H7 (cell line): Measurements from ENCODE around the gene SH2B3. TPM values are rescaled to one million over a fixed set of nuclear protein-coding genes. Genes with fewer than 3 reads are reported as not detected.

ENCODE experiments used
- DNase-seq: peaks from one replicate; pipeline ENCODE4 v3.0.0; 2012
- H3K27me3 ChIP-seq: 2 replicates; pipeline ENCODE4 v1.6.0; 2011; ENCODE audit warnings: mild to moderate bottlenecking, low read length; ENCODE audit not compliant: control insufficient read depth, insufficient read depth
- H3K36me3 ChIP-seq: replicated peaks from 2 replicates; pipeline ENCODE4 v1.5.1; 2011; ENCODE audit warnings: low read length; ENCODE audit not compliant: control insufficient read depth, insufficient read depth
- H3K4me3 ChIP-seq: 2 replicates; pipeline ENCODE4 v1.5.1; 2011; ENCODE audit warnings: low read depth, mild to moderate bottlenecking, control low read depth, low read length, moderate library complexity; ENCODE audit not compliant: insufficient read depth
- total RNA-seq: library from RNA; depleted of rRNA; stranded (reverse); fragments of >200 nt; shearing (Covaris generic); gene quantifications from 2 replicates; pipeline ENCODE4 v1.2.3, GENCODE V29; 2014

SH2B3 gene
- total RNA-seq, 1 experiment from 2014 or later, result 26.8 TPM

GRCh38 chr12:111424793-111425251 is 19.1 kb downstream of the SH2B3 start:
- Histone ChIP-seq H3K36me3 (peaks cover 4% of the 10 kb centered on the region), H3K4me3 (no peak overlapping the region), H3K27me3 (no peaks in the 10 kb centered on the region)
- peak; percentile 86 for DNase-seq

DNA sequence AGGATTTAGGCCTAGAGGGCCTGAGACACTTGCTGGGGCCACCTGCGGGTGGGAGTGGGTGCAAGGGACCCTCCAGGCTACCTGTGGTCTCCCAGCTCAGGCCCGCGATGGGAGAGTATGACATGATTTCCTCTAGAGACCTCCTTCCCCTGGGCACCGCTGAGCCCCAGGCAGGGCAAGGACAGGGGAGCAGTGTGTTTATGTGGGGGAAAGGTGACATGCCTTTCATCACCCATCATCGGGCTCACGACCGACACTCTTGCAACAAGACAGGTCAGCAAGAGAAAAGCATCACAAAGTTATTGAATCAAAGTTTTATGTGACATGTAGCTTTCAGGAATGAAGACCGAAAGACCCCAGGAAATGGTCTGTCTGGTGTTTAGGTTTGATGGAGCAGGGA is 19.9 kb downstream of the SH2B3 start:
- peaks cover 3% of the 10 kb centered on the region for H3K36me3 ChIP-seq
- H3K4me3 ChIP-seq, result no peak overlapping the region
- no peak for DNase-seq
- H3K27me3 ChIP-seq, result no peaks in the 10 kb centered on the region

GRCh38 chr12:111426344-111427185 is 20.8 kb downstream of the SH2B3 start:
- Histone ChIP-seq H3K36me3 (0 out of 2 replicates have a peak, but pooled peaks cover 1% of the 10 kb centered on the region), H3K27me3 (no peaks in the 10 kb centered on the region), H3K4me3 (no peak overlapping the region)
- DNase-seq, result no peak

DNA sequence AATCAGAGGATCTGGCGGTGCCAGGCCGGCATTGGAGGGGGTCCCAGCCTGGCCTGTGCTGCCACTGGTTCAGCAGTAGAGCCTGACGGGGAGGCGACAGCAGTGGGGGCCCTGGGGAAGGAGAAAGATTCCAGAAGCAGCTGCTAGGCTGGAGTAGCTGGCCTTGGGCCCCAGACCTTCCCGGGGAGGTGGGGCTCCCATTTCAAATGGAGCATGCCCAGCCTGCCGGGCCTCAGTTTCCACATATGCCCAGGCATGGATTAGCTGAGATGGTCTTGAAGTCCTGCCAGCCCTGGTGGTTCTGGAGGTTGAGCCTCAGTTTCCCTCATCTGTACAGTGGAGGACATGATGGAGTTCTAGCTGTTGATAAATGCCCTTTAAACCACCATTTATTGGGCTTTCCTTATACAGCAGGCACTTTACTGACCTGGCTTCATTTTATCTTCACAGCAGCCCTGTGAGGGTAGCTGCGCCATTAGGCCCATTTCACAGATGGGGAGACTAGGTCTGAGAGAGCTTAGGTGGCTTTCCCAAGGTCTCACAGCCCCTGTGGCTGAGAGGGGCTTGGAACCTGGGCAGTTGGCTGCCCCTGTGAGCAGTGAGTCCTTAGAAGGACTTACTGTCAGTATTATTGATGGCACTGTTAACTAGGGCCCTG is 21.8 kb downstream of the SH2B3 start:
- no peak for DNase-seq
- Histone ChIP-seq H3K4me3 (no peak overlapping the region), H3K27me3 (no peaks in the 10 kb centered on the region), H3K36me3 (0 out of 2 replicates have a peak, but pooled peaks cover 1% of the 10 kb centered on the region)

GRCh38 chr12:111428081-111428727 is 22.5 kb downstream of the SH2B3 start:
- no peak overlapping the region for H3K4me3 ChIP-seq
- H3K27me3 ChIP-seq, result no peaks in the 10 kb centered on the region
- 0 out of 2 replicates have a peak, but pooled peaks cover 1% of the 10 kb centered on the region for H3K36me3 ChIP-seq
- DNase-seq, result no peak

GRCh38 chr12:111428728-111429175 is 23.0 kb downstream of the SH2B3 start:
- H3K27me3 ChIP-seq, result no peaks in the 10 kb centered on the region
- no peak for DNase-seq
- H3K4me3 ChIP-seq, result no peak overlapping the region
- 0 out of 2 replicates have a peak, but pooled peaks cover 1% of the 10 kb centered on the region for H3K36me3 ChIP-seq

DNA sequence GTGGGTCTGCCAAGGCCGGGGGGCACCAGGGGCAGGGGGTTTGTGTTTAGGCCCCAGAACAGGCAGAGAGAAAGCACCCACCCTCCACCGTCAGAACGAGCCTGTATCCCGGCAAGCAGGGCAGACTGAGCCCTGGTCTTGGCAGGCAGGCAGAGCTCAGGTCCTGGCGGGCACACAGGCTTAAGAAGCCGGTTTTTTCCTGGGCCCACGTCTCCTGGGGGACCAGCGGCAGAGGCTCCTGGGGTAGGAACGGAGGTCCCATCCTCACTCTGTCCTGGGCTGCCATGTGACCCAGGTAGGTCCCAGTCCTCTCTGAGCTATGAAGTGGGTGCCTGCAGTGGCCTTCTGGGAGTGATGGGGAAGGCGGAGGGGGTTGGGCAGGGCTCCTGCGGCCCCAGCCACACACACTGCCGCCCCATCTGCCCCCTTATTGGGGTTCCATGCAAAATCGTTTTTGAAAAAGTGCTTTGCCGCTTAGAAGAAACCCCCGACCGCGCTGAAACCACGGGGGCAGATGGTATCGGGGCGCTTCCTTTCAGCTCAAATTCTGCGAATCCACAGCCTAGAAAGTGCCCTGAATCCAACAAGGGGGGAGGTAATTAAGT is 24.2 kb downstream of the SH2B3 start:
- H3K27me3 ChIP-seq, result no peaks in the 10 kb centered on the region
- DNase-seq, result peak; percentile 69
- H3K36me3 ChIP-seq, result 0 out of 2 replicates have a peak, but pooled peaks cover 1% of the 10 kb centered on the region
- H3K4me3 ChIP-seq, result no peak overlapping the region

- DNase-seq, result peak; percentile 71
- H3K27me3 ChIP-seq, result no peaks in the 10 kb centered on the region
- no peak overlapping the region for H3K4me3 ChIP-seq
- H3K36me3 ChIP-seq, result 0 out of 2 replicates have a peak, but pooled peaks cover 1% of the 10 kb centered on the region
Measured at GRCh38 chr12:111430433-111431353, 25.0 kb downstream of the SH2B3 start.

DNA sequence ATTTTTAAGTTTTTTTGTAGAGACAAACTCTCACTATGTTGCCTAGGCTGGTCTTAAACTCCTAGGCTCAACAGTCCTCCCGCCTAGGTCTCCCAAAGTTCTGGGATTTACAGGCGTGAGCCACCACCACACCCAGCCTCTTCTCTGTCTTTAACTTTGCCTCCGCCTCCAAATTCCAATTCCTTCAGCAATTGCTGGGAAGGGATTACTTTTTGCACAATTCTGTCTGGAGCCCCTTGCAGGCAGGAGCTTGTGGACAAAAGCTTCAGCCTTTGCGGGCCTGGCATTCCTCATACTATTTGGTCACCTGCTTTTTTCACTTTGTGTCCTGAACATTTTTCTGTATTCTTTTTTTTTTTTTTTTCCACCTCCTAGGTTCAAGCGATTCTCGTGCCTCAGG is 26.0 kb downstream of the SH2B3 start:
- Histone ChIP-seq H3K4me3 (no peak overlapping the region), H3K27me3 (no peaks in the 10 kb centered on the region), H3K36me3 (no peaks in the 10 kb centered on the region; the same call in 1 of the 2 replicates)
- no peak for DNase-seq

DNA sequence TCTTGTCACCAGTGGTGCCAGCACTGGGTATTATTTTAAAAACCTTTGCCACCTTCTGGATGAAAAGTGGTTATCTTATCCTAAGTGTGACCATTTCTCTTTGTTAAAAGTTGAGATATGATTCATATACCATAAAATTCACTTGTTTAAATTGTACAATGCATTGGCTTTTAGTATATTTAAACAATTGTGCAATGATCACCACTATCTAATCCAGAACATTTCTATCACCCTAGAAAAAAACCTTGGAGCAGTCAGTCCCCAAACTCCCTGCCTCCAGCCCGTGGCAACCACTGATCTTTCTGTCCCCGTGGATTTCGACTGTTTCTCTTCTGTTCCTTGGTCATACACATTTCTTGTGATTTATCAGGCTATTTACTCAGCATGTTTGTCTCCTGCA is 28.3 kb downstream of the SH2B3 start:
- DNase-seq, result no peak
- H3K27me3 ChIP-seq, result no peaks in the 10 kb centered on the region
- H3K36me3 ChIP-seq, result no peaks in the 10 kb centered on the region; the same call in 1 of the 2 replicates
- no peak overlapping the region for H3K4me3 ChIP-seq

GRCh38 chr12:111434680-111435338 is 29.1 kb downstream of the SH2B3 start:
- Histone ChIP-seq H3K27me3 (no peaks in the 10 kb centered on the region), H3K36me3 (no peaks in the 10 kb centered on the region; the same call in 1 of the 2 replicates), H3K4me3 (no peak overlapping the region)
- DNase-seq, result no peak

GRCh38 chr12:111435661-111436201 is 30.0 kb downstream of the SH2B3 start:
- Histone ChIP-seq H3K4me3 (no peak overlapping the region), H3K27me3 (no peaks in the 10 kb centered on the region), H3K36me3 (no peaks in the 10 kb centered on the region; the same call in 1 of the 2 replicates)
- no peak for DNase-seq

- no peaks in the 10 kb centered on the region; the same call in 1 of the 2 replicates for H3K36me3 ChIP-seq
- H3K4me3 ChIP-seq, result no peak overlapping the region
- DNase-seq, result no peak
- no peaks in the 10 kb centered on the region for H3K27me3 ChIP-seq
Measured at GRCh38 chr12:111436266-111436665, 30.5 kb downstream of the SH2B3 start.
